ENCODE results near the gene FBXO24. TPM values are rescaled to one million over a fixed set of nuclear protein-coding genes. Genes with fewer than 3 reads are reported as not detected.
"Not testable (repeated sequence)": the region's sequence is repeated elsewhere in the genome, so short reads cannot be mapped to it uniquely, and the experiment has no call there.

Gene FBXO24
- total and polyA plus RNA-seq, 2 experiments from 2014 or later: 1.1 to 1.6 TPM

GRCh38 chr7:100538654-100539435, 47.3 kb upstream of the FBXO24 start, which contains the start of gene AGFG2:
TSS of gene AGFG2 (plus strand) at chr7:100539203. CDS start at chr7:100539347, 144 bp downstream.
- no peaks in the 10 kb centered on the region for H3K27me3 ChIP-seq
- H3K4me2 ChIP-seq: peak within 1 kb of the TSS; percentile 88
- H3K9me2 ChIP-seq (replicated peaks; ENCODE audit: insufficient read depth): no peaks in the 10 kb centered on the region
- peak within 1 kb of the TSS; percentile 9 for H3K4me3 ChIP-seq
- peak within 1 kb of the TSS; percentile 0 for H2AFZ ChIP-seq
- H3K36me3 ChIP-seq (replicated peaks; ENCODE audit: insufficient read depth, low read depth): no peaks in the 10 kb centered on the region
- H3K27ac ChIP-seq: peak within 1 kb of the TSS; percentile 10
- H3K9me3 ChIP-seq (ENCODE audit: low read depth): no peaks in the 10 kb centered on the region
- DNase-seq (ENCODE audit: low spot score): peak; percentile 100
- 1% methylated on average over 54 of the region's 60 CpGs for WGBS (ENCODE audit: low lambda C conversion rate, missing lambda C conversion rate)
- peaks cover 36% of the 10 kb centered on the region for H3K79me2 ChIP-seq
- peaks cover 2% of the 10 kb centered on the region for H3K4me1 ChIP-seq (ENCODE audit: insufficient read depth)
- TF ChIP-seq EZH2phosphoT487 (IDR thresholded peaks at IDR 0.05; ENCODE audit: low read depth, severe bottlenecking, unreplicated experiment) (no peak), EZH2 (IDR thresholded peaks at IDR 0.05; ENCODE audit: borderline replicate concordance) (no peak)
- TF ChIP-seq, protein P1, sequence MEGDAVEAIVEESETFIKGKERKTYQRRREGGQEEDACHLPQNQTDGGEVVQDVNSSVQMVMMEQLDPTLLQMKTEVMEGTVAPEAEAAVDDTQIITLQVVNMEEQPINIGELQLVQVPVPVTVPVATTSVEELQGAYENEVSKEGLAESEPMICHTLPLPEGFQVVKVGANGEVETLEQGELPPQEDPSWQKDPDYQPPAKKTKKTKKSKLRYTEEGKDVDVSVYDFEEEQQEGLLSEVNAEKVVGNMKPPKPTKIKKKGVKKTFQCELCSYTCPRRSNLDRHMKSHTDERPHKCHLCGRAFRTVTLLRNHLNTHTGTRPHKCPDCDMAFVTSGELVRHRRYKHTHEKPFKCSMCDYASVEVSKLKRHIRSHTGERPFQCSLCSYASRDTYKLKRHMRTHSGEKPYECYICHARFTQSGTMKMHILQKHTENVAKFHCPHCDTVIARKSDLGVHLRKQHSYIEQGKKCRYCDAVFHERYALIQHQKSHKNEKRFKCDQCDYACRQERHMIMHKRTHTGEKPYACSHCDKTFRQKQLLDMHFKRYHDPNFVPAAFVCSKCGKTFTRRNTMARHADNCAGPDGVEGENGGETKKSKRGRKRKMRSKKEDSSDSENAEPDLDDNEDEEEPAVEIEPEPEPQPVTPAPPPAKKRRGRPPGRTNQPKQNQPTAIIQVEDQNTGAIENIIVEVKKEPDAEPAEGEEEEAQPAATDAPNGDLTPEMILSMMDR (IDR thresholded peaks at IDR 0.05; ENCODE audit: poor library complexity): no peak
- H4K20me1 ChIP-seq (ENCODE audit: insufficient read depth, poor library complexity, severe bottlenecking): no peaks in the 10 kb centered on the region

DNA sequence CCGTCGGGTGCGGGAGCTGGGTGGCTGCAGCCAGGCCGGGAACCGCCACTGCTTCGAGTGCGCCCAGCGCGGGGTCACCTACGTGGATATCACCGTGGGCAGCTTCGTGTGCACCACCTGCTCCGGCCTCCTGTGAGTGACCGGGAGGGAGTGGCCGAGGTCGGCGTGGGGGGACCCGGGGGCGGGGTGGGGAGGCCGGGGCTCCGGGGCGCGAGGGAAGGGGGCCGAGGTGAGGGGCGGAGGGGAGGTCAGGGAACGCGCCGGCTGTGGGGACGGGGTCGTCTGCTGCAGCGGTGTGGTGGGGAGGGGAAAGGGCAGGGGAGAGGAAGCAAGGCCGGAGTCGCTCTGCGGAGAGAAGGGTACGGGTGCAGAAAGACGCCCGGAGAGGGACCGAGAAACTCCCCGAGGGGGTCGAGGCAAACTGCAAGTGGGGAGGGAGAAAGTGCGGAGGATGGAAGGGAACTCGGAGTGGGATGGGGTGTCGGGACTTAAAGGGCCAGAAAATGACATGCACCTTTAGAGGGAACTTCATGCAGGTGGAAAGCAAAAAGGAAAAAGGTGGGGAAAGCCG, 46.6 kb upstream of the FBXO24 start:
- Histone ChIP-seq H3K4me1 (ENCODE audit: insufficient read depth) (peaks cover 9% of the 10 kb centered on the region), H3K27me3 (no peaks in the 10 kb centered on the region), H3K4me2 (peak overlapping the region; percentile 88), H3K27ac (peak overlapping the region; percentile 1), H3K36me3 (replicated peaks; ENCODE audit: insufficient read depth, low read depth) (no peaks in the 10 kb centered on the region), H3K9me3 (ENCODE audit: low read depth) (no peaks in the 10 kb centered on the region), H3K9me2 (replicated peaks; ENCODE audit: insufficient read depth) (no peaks in the 10 kb centered on the region), H3K4me3 (peak overlapping the region; percentile 9), H4K20me1 (ENCODE audit: insufficient read depth, poor library complexity, severe bottlenecking) (no peaks in the 10 kb centered on the region), H3K79me2 (peaks cover 40% of the 10 kb centered on the region), H2AFZ (no peak overlapping the region)
- WGBS (ENCODE audit: low lambda C conversion rate, missing lambda C conversion rate): 1% methylated on average over 13 of the region's 44 CpGs
- TF ChIP-seq EZH2phosphoT487 (IDR thresholded peaks at IDR 0.05; ENCODE audit: low read depth, severe bottlenecking, unreplicated experiment) (no peak), EZH2 (IDR thresholded peaks at IDR 0.05; ENCODE audit: borderline replicate concordance) (no peak)
- TF ChIP-seq, protein P1 (IDR thresholded peaks at IDR 0.05; ENCODE audit: poor library complexity): no peak
- no peak for DNase-seq (ENCODE audit: low spot score)

DNA sequence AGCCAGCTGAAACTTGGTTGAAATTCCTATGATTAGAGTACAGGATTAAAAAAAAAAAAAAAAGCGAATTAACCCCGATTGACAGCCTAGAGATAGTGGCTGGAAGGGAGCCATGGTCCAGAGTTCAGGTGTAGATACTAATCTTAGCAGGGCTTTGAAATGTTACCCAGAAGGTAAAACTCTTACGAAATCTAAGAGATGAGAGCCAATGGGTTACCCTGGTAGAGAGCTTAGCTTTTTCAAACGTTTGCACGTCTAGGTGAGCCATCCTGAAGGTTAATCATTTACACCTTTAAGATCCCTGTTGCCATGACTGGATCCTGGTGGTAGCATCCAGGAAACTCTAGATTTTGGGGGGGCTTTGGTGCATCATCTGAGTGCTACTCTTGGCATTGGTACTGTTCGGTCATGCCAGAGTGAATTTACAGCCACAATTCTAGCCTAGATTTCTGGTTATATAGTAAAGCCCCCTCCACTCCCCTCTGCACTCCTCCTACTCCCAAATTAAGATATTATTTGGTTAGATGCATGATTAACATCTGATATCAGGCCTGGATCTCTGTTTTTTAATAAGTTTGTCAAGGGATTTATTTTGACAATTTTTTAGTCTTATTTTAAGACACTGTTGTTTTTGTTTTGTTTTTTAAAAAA, 45.9 kb upstream of the FBXO24 start:
- H3K9me2 ChIP-seq (replicated peaks; ENCODE audit: insufficient read depth): no peaks in the 10 kb centered on the region
- H2AFZ ChIP-seq: no peak overlapping the region
- H3K4me2 ChIP-seq: peak overlapping the region; percentile 88
- WGBS (ENCODE audit: low lambda C conversion rate, missing lambda C conversion rate): 36% methylated on average over 6 of the region's 6 CpGs
- no peaks in the 10 kb centered on the region for H3K36me3 ChIP-seq (replicated peaks; ENCODE audit: insufficient read depth, low read depth)
- H4K20me1 ChIP-seq (ENCODE audit: insufficient read depth, poor library complexity, severe bottlenecking): no peaks in the 10 kb centered on the region
- peaks cover 16% of the 10 kb centered on the region for H3K4me1 ChIP-seq (ENCODE audit: insufficient read depth)
- H3K27me3 ChIP-seq: no peaks in the 10 kb centered on the region
- peak overlapping the region; percentile 1 for H3K27ac ChIP-seq
- peak overlapping the region; percentile 9 for H3K4me3 ChIP-seq
- TF ChIP-seq, protein P1 (IDR thresholded peaks at IDR 0.05; ENCODE audit: poor library complexity): no peak
- TF ChIP-seq EZH2phosphoT487 (IDR thresholded peaks at IDR 0.05; ENCODE audit: low read depth, severe bottlenecking, unreplicated experiment): no peak
- TF ChIP-seq EZH2 (IDR thresholded peaks at IDR 0.05; ENCODE audit: borderline replicate concordance): no peak
- H3K79me2 ChIP-seq: peaks cover 40% of the 10 kb centered on the region
- no peaks in the 10 kb centered on the region for H3K9me3 ChIP-seq (ENCODE audit: low read depth)
- DNase-seq (ENCODE audit: low spot score): peak; percentile 80

GRCh38 chr7:100541309-100541708, 44.8 kb upstream of the FBXO24 start:
- not testable (repeated sequence) for H3K27ac ChIP-seq; H3K27me3 ChIP-seq; H2AFZ ChIP-seq; H3K4me3 ChIP-seq; H3K36me3 ChIP-seq (replicated peaks; ENCODE audit: insufficient read depth, low read depth); DNase-seq (ENCODE audit: low spot score); H3K9me3 ChIP-seq (ENCODE audit: low read depth); H4K20me1 ChIP-seq (ENCODE audit: insufficient read depth, poor library complexity, severe bottlenecking); H3K9me2 ChIP-seq (replicated peaks; ENCODE audit: insufficient read depth)
- Histone ChIP-seq H3K4me1 (ENCODE audit: insufficient read depth) (peaks cover 27% of the 10 kb centered on the region), H3K79me2 (peaks cover 40% of the 10 kb centered on the region), H3K4me2 (peak overlapping the region; percentile 88)
- 83% methylated on average over 7 of the region's 7 CpGs for WGBS (ENCODE audit: low lambda C conversion rate, missing lambda C conversion rate)

Data from hepatocyte (in vitro differentiated cells).